GM12864 (cell line): ENCODE measurements around the gene IGLL5.

Source experiments
- DNase-seq: peaks from one replicate; pipeline ENCODE4 v3.0.0-alpha.2; 2011; ENCODE audit warnings: low read depth
- H3K4me3 ChIP-seq: 2 replicates; pipeline ENCODE4 v1.5.1; 2011; ENCODE audit warnings: mild to moderate bottlenecking, low read depth, low read length, control low read depth
- CTCF ChIP-seq: IDR thresholded peaks from 2 replicates; pipeline ENCODE4 v1.5.1; 2011; ENCODE audit warnings: low read depth, mild to moderate bottlenecking, moderate library complexity, low read length, control low read depth, inconsistent platforms; ENCODE audit errors: missing control alignments

Gene IGLL5

GRCh38 chr22:22907551-22908494 is 20.2 kb downstream of the IGLL5 start:
- H3K4me3 ChIP-seq, result no peak overlapping the region
- no peak for TF ChIP-seq CTCF
- no peak for DNase-seq

GRCh38 chr22:22908495-22908861 is 20.9 kb downstream of the IGLL5 start:
- no peak for DNase-seq
- no peak for TF ChIP-seq CTCF
- H3K4me3 ChIP-seq, result no peak overlapping the region

- TF ChIP-seq CTCF, result no peak
- H3K4me3 ChIP-seq, result no peak overlapping the region
- no peak for DNase-seq
Observed at GRCh38 chr22:22908941-22909604, 21.5 kb downstream of the IGLL5 start.

GRCh38 chr22:22909605-22910271 is 22.1 kb downstream of the IGLL5 start:
- no peak for DNase-seq
- H3K4me3 ChIP-seq, result no peak overlapping the region
- no peak for TF ChIP-seq CTCF

GRCh38 chr22:22910272-22911240 is 22.9 kb downstream of the IGLL5 start:
- TF ChIP-seq CTCF, result no peak
- H3K4me3 ChIP-seq, result no peak overlapping the region
- no peak for DNase-seq
